SU-DHL-6 (cell line): ENCODE results near the gene MCTS1.
A peak's percentile ranks its signal among the peaks of the same experiment; 100 is the strongest.

Source experiments
- H2AFZ ChIP-seq: fragments of 200-600 bp; sonication (generic); 2 replicates; pipeline ENCODE4 v1.6.1; 2014; ENCODE audit warnings: low read depth, mild to moderate bottlenecking, moderate library complexity, mixed read lengths, antibody characterized with exemption, low read length; ENCODE audit not compliant: severe bottlenecking
- H3F3A ChIP-seq: fragments of 200-600 bp; shearing (Covaris generic); 2 replicates; pipeline ENCODE4 v1.6.0; 2016; ENCODE audit warnings: antibody characterized with exemption, mild to moderate bottlenecking; ENCODE audit not compliant: insufficient read depth
- H3K27ac ChIP-seq: fragments of 200-600 bp; sonication (generic); 2 replicates; pipeline ENCODE4 v1.5.1; 2016; ENCODE audit warnings: low read depth, mild to moderate bottlenecking, low read length, moderate library complexity, mixed read lengths
- H3K27me3 ChIP-seq: fragments of 200-600 bp; sonication (generic), shearing (Covaris generic); 2 replicates; pipeline ENCODE4 v1.6.0; 2014; ENCODE audit warnings: mild to moderate bottlenecking, low read length
- H3K36me3 ChIP-seq: fragments of 200-600 bp; sonication (generic); 2 replicates; pipeline ENCODE4 v1.6.1; 2014; ENCODE audit warnings: mild to moderate bottlenecking, low read length, mixed read lengths
- H3K4me2 ChIP-seq: fragments of 300-600, 200-600 bp; shearing (Covaris generic), sonication (generic); 2 replicates; pipeline ENCODE4 v1.6.0; 2014; ENCODE audit warnings: low read length, low read depth, mild to moderate bottlenecking; ENCODE audit not compliant: poor library complexity, severe bottlenecking
- H3K4me3 ChIP-seq: fragments of 200-600 bp; sonication (generic); 2 replicates; pipeline ENCODE4 v1.5.1; 2014; ENCODE audit warnings: antibody characterized with exemption, low read length, mild to moderate bottlenecking, mixed read lengths; ENCODE audit not compliant: insufficient read depth, poor library complexity, severe bottlenecking
- H3K79me2 ChIP-seq: fragments of 200-600 bp; sonication (generic); 2 replicates; pipeline ENCODE4 v1.6.1; 2014; ENCODE audit warnings: mild to moderate bottlenecking, low read length, moderate library complexity; ENCODE audit not compliant: insufficient read depth
- H3K9ac ChIP-seq: fragments of 200-600 bp; sonication (generic); 2 replicates; pipeline ENCODE4 v1.7.0; 2014; ENCODE audit warnings: mild to moderate bottlenecking, low read length
- H3K9me2 ChIP-seq: fragments of 200-600 bp; sonication (generic); replicated peaks from 2 replicates; pipeline ENCODE4 v1.6.1; 2014; ENCODE audit warnings: low read length; ENCODE audit not compliant: insufficient read depth
- H3K9me3 ChIP-seq: fragments of 200-600 bp; sonication (generic); 2 replicates; pipeline ENCODE4 v1.6.1; 2014; ENCODE audit warnings: low read length, mixed read lengths; ENCODE audit not compliant: insufficient read depth
- H4K20me1 ChIP-seq: fragments of 200-600 bp; sonication (generic); 2 replicates; pipeline ENCODE4 v1.6.1; 2014; ENCODE audit warnings: low read depth, mild to moderate bottlenecking, antibody characterized with exemption, low read length, moderate library complexity, mixed read lengths
- EZH2phosphoT487 ChIP-seq: fragments of 200-600 bp; sonication (generic), shearing (Covaris generic); conservative IDR thresholded peaks from 2 replicates; pipeline ENCODE4 v1.6.1; 2018; ENCODE audit warnings: mild to moderate bottlenecking, antibody characterized with exemption, low read length, moderate library complexity, mixed read lengths
- TF ChIP-seq, protein P1 (sequence below): fragments of 200-600 bp; sonication (generic); IDR thresholded peaks from one replicate; pipeline ENCODE4 v1.5.1; 2017; ENCODE audit warnings: antibody characterized with exemption, mild to moderate bottlenecking, low read length, moderate library complexity; ENCODE audit not compliant: insufficient read depth, poor library complexity, severe bottlenecking

Gene MCTS1

DNA sequence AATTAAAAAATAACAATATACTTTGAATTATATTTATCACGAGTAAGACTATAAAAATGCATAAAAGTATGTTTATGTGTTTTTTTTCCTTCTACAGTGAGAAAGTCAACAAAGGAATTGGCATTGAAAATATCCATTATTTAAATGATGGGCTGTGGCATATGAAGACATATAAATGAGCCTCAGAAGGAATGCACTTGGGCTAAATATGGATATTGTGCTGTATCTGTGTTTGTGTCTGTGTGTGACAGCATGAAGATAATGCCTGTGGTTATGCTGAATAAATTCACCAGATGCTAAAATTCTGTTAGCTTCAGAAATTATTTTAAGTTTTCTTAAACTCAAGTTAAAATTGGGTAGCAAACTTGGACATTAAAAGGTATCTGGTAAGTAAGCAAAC, 8.2 kb downstream of the MCTS1 start:
- no peak overlapping the region for H3K9ac ChIP-seq
- H3K27me3 ChIP-seq, result no peaks in the 10 kb centered on the region
- TF ChIP-seq, protein P1, sequence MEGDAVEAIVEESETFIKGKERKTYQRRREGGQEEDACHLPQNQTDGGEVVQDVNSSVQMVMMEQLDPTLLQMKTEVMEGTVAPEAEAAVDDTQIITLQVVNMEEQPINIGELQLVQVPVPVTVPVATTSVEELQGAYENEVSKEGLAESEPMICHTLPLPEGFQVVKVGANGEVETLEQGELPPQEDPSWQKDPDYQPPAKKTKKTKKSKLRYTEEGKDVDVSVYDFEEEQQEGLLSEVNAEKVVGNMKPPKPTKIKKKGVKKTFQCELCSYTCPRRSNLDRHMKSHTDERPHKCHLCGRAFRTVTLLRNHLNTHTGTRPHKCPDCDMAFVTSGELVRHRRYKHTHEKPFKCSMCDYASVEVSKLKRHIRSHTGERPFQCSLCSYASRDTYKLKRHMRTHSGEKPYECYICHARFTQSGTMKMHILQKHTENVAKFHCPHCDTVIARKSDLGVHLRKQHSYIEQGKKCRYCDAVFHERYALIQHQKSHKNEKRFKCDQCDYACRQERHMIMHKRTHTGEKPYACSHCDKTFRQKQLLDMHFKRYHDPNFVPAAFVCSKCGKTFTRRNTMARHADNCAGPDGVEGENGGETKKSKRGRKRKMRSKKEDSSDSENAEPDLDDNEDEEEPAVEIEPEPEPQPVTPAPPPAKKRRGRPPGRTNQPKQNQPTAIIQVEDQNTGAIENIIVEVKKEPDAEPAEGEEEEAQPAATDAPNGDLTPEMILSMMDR, result no peak
- no peak for TF ChIP-seq EZH2phosphoT487
- no peak overlapping the region for H3K4me3 ChIP-seq
- no peak overlapping the region for H3K4me2 ChIP-seq
- H3K79me2 ChIP-seq, result no peaks in the 10 kb centered on the region
- peaks cover 2% of the 10 kb centered on the region; the same call in 1 of the 2 replicates for H3K36me3 ChIP-seq
- H3K9me2 ChIP-seq, result no peaks in the 10 kb centered on the region
- no peak overlapping the region for H3K27ac ChIP-seq
- H3K9me3 ChIP-seq, result no peaks in the 10 kb centered on the region
- no peaks in the 10 kb centered on the region for H4K20me1 ChIP-seq
- H3F3A ChIP-seq, result peaks cover 4% of the 10 kb centered on the region; the same call in 1 of the 2 replicates
- no peak overlapping the region for H2AFZ ChIP-seq

DNA sequence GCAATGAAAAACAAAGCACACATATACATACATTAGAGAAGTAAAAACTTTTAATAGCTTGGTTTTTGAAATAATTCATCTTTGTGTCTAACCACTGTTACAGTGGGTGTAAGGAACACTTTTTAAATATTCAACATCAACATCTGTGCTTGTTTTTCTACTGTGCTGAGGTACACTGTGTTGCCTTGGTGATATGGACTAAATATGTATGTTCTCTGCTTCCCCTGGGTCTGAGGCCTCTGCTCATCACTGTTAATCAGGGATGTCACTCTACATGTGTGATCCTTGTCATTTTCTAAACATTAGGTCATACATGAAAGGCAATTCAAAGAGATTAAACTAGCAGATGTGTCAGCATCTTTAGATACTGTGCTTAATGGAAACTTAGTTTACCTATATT, 10.9 kb downstream of the MCTS1 start:
- H3K36me3 ChIP-seq, result 0 out of 2 replicates have a peak, but pooled peaks cover 2% of the 10 kb centered on the region
- no peak overlapping the region for H3K4me3 ChIP-seq

DNA sequence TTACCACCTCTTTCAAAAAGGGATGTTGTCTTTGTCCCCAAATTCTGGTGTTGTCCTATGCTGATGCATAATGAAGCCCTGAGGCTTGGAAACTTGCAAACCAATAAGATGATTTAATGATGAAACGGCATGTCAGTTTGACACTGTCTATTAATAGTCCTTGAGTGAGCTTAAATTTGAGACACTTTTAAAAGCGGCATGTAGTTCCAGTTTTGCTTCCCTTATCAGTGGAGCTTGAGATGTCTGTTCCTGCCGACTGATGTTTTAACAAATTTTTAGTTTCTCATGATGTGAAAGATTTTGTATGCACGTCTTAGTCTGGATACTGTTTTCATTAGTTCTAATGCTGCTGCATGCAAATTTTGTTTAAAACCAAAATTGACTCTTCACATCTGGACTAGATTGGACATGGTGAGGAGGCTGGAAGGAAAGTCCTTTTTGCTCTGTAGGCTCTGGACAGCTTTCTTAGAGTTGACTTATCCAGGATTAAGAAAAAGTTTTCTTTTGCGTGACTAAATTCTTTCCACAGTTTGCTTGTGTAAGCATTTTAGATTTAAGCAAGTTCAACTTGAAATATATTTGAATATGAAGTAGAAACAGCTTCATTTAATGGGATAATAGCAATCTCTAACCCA, 14.2 kb downstream of the MCTS1 start:
- no peaks in the 10 kb centered on the region for H3K36me3 ChIP-seq
- H3K4me2 ChIP-seq, result no peak overlapping the region
- H3K9me2 ChIP-seq, result no peaks in the 10 kb centered on the region
- H2AFZ ChIP-seq, result no peak overlapping the region
- 0 out of 2 replicates have a peak overlapping the region, but pooled peaks have one; percentile 23 for H3K27ac ChIP-seq
- H3F3A ChIP-seq, result peaks cover 12% of the 10 kb centered on the region; the same call in 1 of the 2 replicates
- no peaks in the 10 kb centered on the region for H3K9me3 ChIP-seq
- TF ChIP-seq, protein P1, result no peak
- no peak for TF ChIP-seq EZH2phosphoT487
- no peak overlapping the region for H3K4me3 ChIP-seq
- no peak overlapping the region for H3K9ac ChIP-seq
- H3K79me2 ChIP-seq, result no peaks in the 10 kb centered on the region
- H4K20me1 ChIP-seq, result no peaks in the 10 kb centered on the region
- H3K27me3 ChIP-seq, result no peaks in the 10 kb centered on the region

More for the DNA sequence above, 10.9 kb downstream of the MCTS1 start:
- Histone ChIP-seq H3K9ac (no peak overlapping the region), H3K79me2 (no peaks in the 10 kb centered on the region), H3K9me3 (no peaks in the 10 kb centered on the region), H3K9me2 (no peaks in the 10 kb centered on the region), H4K20me1 (no peaks in the 10 kb centered on the region), H3K4me2 (no peak overlapping the region), H2AFZ (no peak overlapping the region), H3K27ac (no peak overlapping the region), H3F3A (peaks cover 12% of the 10 kb centered on the region; the same call in 1 of the 2 replicates), H3K27me3 (no peaks in the 10 kb centered on the region)
- TF ChIP-seq, protein P1, result no peak
- TF ChIP-seq EZH2phosphoT487, result no peak
